Neural cell (in vitro differentiated cells): Measurements from ENCODE around the gene ABAT.

Experiments used
- CTCF ChIP-seq: fragments of 450-650 bp; IDR thresholded peaks from 2 replicates; pipeline ENCODE4 v1.5.1; 2014; ENCODE audit warnings: antibody characterized with exemption, mild to moderate bottlenecking, moderate library complexity; ENCODE audit not compliant: poor library complexity, severe bottlenecking
- EP300 ChIP-seq: fragments of 450-650 bp; conservative IDR thresholded peaks from 2 replicates; pipeline ENCODE4 v1.6.1; 2014; ENCODE audit warnings: antibody characterized with exemption, mild to moderate bottlenecking, moderate library complexity; ENCODE audit not compliant: poor library complexity, severe bottlenecking
- EZH2 ChIP-seq: fragments of 200-600, 300-800 bp; shearing (Covaris generic), sonication (generic); IDR thresholded peaks from 2 replicates; pipeline ENCODE4 v1.6.1; 2014; ENCODE audit warnings: antibody characterized with exemption, low read length, borderline replicate concordance, mild to moderate bottlenecking; ENCODE audit not compliant: insufficient read depth, poor library complexity, severe bottlenecking
- POLR2AphosphoS5 ChIP-seq: IDR thresholded peaks from 2 replicates; pipeline ENCODE4 v1.6.1; 2012
- RAD21 ChIP-seq: fragments of 450-650 bp; conservative IDR thresholded peaks from 2 replicates; pipeline ENCODE4 v1.6.1; 2014; ENCODE audit warnings: antibody characterized with exemption, mild to moderate bottlenecking, moderate library complexity
- REST ChIP-seq: IDR thresholded peaks from 2 replicates; pipeline ENCODE4 v1.6.1; 2012; ENCODE audit warnings: borderline replicate concordance
- SMC3 ChIP-seq: fragments of 450-650 bp; conservative IDR thresholded peaks from 2 replicates; pipeline ENCODE4 v1.6.1; 2014; ENCODE audit warnings: antibody characterized with exemption, mild to moderate bottlenecking, moderate library complexity; ENCODE audit not compliant: poor library complexity
- TAF1 ChIP-seq: IDR thresholded peaks from 2 replicates; pipeline ENCODE4 v1.6.1; 2012; ENCODE audit warnings: low read depth

- TF ChIP-seq CTCF (no peak), POLR2AphosphoS5 (no peak), EZH2 (no peak), TAF1 (no peak), REST (no peak), EP300 (no peak), RAD21 (no peak), SMC3 (no peak)
These were observed 123.7 kb downstream of the ABAT start for GRCh38 chr16:8798174-8798527.
